NCI-H82 (cell line): ENCODE data around the gene SPINK1.
A peak's percentile ranks its signal among the peaks of the same experiment; 100 is the strongest.
"Not testable (repeated sequence)": the region's sequence is repeated elsewhere in the genome, so short reads cannot be mapped to it uniquely, and the experiment has no call there.

Experiments used
- DNase-seq: peaks from one replicate; lab custom pipeline; 2025; lab: John Stamatoyannopoulos, UW

The SPINK1 gene, protein sequence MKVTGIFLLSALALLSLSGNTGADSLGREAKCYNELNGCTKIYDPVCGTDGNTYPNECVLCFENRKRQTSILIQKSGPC

GRCh38 chr5:147831465-147831864 is at the start of gene SPINK1:
Gene SPINK1 (minus strand): TSS chr5:147831671. CDS start chr5:147831577, 94 bp downstream.
- no peak for DNase-seq

DNA sequence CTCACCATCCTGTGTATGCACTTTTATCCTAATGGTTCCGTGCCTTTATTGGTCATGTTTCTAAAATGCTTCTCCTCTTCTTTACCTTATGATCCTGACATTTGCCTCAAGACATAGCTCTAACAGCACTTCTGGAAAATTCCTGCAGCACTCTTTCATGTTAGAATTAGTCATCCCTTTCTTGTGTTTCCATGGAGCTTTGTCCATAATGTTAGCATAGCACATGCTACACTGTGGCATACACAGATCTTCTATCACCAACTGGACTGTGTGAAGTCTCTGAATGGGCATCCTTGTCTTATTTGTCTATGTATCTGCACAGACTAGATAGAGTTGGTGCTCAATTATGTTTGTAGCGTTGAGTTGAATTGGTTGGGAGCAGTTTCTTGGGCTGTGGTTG is 49.0 kb upstream of the SPINK1 start:
- DNase-seq: no peak

DNA sequence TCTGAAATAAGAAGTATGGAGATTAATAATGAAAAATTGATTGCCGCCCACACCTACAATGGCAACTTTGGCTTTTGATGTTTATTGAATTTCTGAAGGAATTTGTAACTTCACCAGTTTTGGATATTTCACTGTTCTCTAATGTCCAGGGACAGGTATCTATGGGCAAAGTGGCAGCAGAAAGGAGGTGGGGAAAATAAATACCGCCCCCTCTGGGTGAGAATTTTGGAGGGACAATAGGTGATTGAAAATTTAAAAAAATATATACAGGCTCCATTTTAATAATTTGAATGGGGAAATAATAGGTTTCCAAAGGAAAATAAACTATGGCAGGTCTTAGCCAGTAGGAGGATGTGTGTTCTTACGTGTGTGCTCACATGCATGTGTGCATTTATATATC is 48.3 kb upstream of the SPINK1 start:
- no peak for DNase-seq

- DNase-seq: no peak
Measured at GRCh38 chr5:147878066-147878759, 46.7 kb upstream of the SPINK1 start, which contains the start of gene SCGB3A2. Gene SCGB3A2 (plus strand): TSS chr5:147878711. CDS start chr5:147878804, 93 bp downstream.

- DNase-seq: no peak
Measured at GRCh38 chr5:147876626-147877025, 45.2 kb upstream of the SPINK1 start.

- no peak for DNase-seq
Measured at GRCh38 chr5:147876141-147876540, 44.7 kb upstream of the SPINK1 start.

GRCh38 chr5:147874910-147875367 is 43.5 kb upstream of the SPINK1 start:
- no peak for DNase-seq

DNA sequence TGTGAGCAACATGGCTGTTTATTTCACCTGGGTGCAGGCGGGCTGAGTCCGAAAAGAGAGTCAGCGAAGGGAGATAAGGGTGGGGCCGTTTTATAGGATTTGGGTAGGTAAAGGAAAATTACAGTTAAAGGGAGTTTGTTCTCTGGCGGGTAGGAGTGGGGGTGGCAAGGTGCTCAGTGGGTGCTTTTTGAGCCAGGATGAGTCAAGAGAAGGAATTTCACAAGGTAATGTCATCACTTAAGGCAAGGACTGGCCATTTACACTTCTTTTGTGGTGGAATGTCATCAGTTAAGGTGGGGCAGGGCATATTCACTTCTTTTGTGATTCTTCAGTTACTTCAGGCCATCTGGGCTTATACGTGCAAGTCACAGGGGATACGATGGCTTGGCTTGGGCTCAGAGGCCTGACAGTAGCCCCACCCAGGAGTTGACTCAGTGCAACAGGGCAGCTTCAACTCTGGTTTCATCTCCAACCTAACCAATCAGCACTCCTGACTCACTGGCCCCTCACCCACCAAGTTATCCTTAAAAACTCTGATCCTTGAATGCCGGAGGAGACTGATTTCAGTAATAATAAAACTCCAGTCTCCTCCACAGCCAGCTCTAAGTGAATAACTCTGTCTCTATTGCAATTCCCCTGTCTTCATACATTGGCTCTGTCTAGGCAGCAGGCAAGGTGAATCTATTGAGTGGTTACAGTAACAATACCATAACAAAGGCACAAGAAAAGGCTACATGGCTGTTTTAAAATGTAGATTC is 42.8 kb upstream of the SPINK1 start:
- DNase-seq: not testable (repeated sequence)

DNA sequence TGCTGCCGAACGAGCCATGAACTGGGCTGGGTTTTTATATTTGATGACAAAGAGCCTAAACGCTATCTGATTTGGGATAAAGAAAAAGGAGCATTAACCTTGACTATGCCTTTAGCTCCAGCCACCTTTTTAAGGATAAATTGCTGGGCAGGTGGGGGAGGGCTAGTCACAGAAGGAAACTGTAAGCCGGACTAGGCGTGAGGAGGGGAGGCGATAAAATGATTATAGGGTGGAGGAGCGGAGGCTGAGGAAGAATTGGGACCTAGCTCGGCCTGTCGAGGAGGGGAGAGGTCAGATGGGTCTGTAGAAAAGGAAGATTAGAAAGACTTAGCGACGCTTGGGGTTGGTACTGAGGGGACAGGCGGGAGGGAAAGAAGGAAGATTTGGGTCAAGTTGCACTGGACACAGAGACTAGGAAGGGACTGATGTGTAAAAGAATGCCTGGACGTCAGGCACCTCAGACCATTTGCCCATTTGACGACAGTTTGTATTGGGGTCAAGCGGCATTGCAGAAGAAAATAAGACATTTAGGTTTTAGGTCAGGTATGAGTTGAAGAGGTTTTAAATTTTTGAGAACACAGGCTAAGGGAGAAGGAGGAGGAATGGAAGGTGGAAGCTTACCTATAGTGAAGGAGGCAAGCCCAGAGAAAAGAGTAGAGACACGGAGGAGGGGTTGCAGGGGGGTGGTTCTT is 41.4 kb upstream of the SPINK1 start:
- not testable (repeated sequence) for DNase-seq

DNA sequence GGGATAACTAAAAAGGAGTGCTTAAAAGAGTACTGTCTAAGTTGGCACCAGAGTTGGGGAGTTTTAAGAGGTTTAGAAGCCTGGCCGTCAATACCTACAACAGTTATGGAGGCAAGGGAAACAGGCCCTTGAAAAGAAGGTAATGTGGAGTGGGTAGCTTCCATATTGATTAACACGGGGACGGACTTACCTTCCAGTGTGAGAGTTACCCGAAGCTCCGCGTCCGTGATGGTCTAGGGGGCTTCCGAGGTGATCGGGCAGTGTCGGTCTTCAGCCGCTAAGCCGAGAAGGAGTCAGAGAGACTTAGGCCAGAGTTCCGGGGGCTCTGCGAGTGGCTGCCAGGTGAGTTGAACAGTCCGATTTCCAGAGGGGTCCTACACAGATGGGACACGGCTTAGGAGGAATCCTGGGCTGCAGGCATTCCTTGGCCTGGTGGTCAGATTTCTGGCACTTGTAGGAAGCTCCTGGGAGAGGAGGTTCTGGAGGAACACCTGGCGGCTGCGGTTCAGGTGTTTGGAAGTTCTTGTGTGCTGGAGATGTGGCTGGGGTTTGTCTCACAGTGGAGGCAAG is 40.6 kb upstream of the SPINK1 start:
- not testable (repeated sequence) for DNase-seq

GRCh38 chr5:147869892-147870291 is 38.4 kb upstream of the SPINK1 start:
- not testable (repeated sequence) for DNase-seq

DNA sequence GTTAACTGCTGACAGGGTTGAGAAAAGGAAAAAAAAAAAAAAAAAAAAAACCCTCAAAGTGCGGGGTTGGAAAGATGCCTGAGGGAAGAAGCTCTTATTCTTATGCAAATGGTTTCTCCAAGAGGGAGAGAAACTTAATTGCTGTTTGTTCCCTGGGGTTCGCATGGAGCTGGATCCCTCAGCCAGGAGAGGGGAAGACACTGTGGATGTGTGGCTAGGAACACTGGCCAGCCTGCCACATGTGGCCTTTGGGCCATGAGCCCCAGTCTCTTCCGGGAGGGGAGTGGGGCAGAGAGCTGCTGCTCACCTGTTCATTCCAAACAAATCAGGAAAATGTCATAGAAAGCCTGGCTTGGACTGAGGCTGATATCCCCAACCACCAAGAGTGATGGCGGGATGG is 37.6 kb upstream of the SPINK1 start:
- DNase-seq: no peak

- no peak for DNase-seq
Measured at GRCh38 chr5:147863454-147864158, 32.1 kb upstream of the SPINK1 start.

DNA sequence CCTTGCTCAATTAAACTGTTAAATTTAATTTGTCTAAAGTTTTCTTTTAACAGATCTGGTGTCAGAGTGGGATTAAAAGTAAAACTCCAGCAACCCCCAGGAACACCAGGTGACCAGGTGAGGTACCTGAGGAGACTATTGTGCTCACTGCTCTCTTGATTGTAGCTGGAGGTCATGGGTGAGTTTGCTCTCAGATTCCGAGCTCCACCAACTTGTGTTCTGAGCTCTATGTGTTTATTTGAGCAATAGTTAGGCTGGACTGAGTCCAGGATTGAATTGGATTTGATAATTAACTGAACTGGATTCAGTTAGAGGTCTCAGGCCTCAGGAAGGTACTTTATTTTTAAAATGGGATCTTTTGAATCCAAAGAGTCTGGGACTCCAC is 29.2 kb upstream of the SPINK1 start:
- no peak for DNase-seq

DNA sequence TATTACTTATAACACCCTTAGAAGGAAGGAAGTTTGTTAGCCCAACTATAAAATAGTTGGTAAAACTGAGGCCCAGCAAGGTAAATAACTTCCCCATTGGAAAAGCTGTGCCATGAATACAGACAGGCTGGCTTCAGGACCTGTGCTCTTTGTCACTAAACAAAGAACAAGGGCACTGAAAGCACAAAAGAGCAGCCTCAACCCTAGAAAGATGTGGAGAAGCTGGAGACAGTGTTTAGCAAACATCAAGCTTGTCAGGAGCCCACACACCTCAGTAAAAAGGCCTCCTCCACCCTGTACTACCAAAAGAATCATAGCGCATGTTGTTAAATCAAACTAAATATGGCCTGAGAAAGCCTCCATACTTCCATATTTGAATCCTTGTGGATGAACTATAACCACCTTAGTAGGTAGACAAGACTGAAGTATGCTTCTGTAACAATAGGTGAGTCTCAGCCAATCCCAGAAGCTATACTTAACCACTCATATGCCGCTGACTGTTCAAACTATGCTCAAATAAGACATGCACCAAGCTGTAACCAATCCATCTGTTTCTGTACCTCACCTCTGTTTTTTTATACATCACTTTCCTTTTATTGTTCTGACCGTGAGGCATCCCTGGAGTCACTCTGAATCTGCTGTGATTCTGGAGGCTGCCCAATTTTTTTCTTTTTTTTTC is 28.6 kb upstream of the SPINK1 start:
- no peak for DNase-seq

DNA sequence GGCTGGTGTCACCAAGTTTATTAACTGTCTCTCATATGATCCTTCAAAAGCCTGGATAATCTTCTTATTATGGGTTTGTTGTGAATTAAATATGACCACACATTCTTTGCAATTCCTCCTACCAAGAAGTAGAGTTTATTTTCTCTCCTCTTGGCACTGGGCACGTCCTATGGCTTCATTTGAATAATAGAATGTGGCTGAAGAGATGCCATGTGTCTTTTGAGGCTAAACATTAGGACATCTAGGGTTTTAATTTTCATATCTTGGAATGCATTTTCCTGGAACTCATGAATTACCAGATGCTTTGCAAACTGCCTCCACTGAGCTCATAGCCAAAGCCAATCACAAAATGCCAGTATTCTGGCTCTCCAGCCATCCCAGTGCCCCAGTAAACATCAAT is 27.1 kb upstream of the SPINK1 start:
- no peak for DNase-seq

DNA sequence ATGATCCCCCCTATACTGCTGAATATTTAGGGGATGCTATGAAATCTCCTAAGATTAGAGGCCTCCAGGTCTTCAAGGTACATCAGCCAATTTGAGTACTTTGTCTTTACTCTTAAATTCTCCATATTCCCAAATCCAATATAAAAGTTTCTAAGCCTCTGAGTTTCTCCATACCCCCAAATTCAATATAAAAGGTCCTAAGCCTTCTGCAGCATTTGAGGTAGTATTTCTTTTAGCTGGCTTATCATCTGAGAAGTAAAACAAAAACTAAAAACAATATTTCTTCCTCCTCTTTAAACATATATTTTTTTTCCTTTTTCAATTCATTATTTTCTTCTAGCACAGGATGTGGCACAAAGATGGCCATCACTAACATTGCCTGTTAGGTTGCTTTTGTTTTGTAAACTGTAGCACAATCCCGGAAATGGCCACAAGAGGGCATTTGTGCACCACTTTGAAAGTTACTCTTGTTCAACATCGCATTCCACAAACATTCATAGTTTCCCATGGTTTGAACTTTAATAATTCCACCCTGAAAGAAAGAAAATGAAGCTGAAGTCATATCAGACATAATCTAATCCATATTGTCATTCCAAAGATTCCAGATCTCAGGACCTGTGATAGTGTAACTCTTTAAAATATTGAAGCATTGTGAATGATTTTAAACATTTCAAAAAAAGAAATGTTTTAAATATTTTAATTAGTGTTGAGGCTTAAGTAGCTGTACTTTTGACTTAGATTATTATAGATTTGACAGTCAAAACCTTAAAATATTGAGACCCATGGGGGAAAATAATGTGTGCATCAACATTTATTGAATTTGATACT is 26.0 kb upstream of the SPINK1 start:
- DNase-seq: peak; percentile 71

DNA sequence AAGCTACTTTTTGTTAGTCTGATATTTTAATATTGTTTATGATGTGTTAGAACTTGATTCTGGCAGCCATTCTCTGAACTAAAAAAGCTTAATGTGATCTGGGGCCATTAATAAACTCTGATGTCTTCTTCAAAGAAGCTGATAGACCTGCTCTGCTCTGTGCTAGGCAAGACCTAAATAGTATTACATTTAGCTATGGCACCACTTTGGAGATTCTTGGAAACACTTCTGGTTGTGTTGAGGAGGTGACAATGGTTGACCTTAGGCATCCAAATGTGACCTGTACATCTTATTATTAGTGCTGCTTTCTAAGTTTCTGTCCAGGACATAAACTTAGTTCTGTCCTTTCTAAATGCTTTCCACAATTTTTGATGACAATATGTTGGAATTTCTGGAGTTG is 25.3 kb upstream of the SPINK1 start:
- no peak for DNase-seq

- DNase-seq: no peak
Measured at GRCh38 chr5:147855774-147856069, 24.3 kb upstream of the SPINK1 start.
